HG02870 (cell line): ENCODE results near the gene PHETA2.

Experiments
- ATAC-seq: cut with Tn5 transposase; IDR thresholded peaks from one replicate; pipeline ENCODE4 v1.9.1; 2021; ENCODE audit warnings: mild to moderate bottlenecking, moderate library complexity; ENCODE audit not compliant: unreplicated experiment

The PHETA2 gene, protein sequence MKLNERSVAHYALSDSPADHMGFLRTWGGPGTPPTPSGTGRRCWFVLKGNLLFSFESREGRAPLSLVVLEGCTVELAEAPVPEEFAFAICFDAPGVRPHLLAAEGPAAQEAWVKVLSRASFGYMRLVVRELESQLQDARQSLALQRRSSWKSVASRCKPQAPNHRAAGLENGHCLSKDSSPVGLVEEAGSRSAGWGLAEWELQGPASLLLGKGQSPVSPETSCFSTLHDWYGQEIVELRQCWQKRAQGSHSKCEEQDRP

DNA sequence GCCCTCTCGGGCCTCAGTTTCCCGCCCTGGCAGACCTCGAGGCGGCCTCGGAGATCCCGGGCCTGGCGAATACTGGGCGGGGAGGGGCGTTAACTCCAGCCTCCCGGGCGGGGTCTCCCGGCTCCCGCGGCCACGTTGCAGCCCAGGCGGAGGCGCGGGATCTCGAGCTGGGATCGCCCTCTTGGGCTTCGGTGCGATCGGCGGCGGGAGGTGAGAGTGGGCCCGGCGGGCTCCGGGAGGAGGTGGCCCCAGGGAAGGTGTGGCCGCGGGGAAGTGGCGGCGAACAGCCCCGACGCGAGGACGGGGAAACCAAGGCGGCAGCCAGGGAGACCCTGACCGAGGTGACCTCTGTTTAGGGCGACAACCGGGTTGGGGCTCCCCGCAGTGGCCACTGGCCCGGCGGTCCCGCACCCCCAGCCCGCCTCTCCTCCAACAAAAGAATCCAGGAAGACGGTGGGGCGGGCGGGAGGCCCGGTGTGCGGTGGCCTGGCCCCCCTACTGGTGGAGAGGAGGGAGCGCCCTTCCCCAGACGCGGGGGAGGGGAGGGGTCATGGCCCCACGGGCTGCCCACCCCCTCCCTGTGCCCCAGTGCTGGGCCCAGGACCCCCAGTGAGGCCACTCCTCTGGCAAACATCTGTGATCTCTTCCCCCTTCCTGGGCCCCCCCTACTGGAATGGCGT, at the start of gene PHETA2:
TSS of gene PHETA2 (plus strand) at position 117 of the 680 bp plus-strand sequence. CDS start 3,046 bp downstream, outside the sequence.
- ATAC-seq = no peak

DNA sequence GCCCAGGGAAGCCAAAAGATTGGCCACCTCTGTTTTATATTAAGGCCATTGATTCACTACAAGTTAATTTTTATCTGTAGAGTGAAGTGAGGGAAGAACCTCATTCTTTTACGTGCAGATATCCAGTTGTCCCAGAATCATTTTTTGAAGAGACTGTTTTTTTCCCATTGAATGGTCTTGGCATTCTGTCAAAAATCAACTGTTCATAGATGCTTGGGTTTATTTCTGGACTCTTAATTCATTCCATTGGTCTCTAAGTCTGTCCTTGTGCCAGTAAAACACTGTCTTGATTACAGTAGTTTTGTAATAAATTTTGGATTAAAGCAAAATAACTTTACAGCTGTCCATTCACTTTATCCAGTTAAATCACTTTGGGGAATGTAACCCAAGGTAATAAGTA, 48.6 kb upstream of the PHETA2 start:
- no peak for ATAC-seq

DNA sequence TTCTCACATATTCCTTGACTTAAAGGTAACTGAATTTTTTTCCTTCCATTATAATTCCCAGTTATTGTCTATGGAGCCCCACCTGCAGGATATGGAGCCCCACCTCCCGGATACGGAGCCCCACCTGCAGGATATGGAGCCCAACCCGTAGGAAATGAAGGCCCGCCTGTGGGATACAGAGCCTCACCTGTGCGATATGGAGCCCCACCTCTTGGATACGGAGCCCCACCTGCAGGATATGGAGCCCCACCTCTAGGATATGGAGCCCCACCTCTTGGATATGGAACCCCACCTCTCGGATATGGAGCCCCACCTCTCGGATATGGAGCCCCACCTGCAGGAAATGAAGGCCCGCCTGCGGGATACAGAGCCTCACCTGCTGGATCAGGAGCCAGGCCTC, 47.3 kb upstream of the PHETA2 start:
- no peak for ATAC-seq

DNA sequence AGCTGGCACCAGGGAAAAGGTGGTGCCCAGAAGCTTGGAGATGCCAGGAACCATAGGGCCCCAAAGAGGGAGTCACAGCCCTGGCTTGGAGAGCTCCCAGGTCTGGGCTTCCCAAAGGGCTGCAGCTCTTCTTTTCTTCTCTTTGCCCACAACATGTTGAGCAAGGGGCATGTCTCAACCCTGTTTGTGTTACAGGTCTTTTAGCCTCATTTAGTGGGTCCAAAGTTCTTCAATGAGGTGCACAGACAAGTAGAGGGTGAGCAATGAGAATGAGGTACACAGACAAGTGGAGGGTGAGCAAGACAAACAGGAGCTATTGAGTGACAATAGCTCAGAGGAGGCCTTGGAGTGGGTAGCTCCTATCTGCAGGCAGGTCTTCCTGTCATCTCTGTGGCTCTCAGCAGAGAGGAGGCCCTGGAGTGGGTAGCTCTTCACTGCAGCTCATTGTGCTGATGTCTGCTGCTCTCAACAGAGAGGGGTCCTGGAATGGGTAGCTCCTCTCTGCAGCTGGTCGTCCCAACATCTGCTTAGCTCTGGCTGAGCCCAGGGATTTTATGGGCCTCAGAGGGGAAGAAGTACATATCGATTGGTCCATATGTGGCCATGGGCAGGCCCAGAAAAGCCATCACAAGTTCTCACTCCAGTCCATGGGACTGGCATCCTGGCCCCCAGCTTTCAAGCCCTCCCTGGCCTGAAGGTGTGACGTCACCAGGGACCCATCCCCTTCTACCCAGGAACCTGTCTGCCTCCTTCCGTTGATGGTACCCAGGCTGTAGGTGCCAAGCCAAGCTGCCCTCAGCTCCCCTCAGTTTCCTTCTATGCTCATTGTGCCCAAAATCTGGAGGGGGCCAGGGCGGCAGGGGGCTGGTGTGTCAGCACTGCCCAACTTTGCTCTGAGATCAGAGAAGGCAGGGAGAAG, 40.5 kb upstream of the PHETA2 start:
- no peak for ATAC-seq

DNA sequence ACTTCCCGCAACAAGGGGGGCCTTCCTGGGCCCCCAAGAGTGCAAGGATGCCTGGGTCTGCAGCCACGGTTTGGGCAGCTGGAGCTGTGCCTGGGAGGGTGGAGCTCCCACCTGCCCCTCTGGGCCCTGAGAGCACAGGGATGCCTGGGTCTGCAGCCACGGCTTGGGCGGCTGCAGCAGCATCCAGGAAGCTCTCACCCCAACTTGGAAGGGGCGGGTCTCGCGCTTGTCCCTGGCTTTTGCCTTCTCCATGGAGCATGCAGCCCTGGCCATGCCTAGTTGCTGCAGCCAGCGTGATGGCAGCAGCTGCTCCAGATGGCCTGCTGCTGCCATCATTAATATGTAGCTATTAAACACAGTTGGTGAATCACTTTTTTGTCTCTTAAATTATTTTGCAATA, 38.8 kb upstream of the PHETA2 start:
- ATAC-seq = no peak

DNA sequence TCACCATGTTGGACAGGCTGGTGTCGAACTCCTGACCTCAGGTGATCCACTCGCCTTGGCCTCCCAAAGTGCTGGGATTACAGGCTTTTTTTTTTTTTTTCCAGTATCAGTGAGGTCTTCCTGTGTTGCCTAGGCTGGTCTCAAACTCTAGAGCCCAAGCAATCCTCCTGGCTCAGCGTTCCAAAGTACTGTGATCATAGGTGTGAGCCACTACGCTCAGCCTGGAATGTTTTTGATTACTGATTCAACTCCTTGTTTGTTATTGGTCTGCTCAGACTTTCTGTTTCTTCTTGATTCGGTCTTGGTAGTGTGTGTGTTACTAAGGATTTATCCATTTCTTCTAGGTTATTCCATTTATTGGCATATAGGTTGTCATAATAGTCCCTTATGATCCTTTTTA, 34.8 kb upstream of the PHETA2 start:
- no peak for ATAC-seq

DNA sequence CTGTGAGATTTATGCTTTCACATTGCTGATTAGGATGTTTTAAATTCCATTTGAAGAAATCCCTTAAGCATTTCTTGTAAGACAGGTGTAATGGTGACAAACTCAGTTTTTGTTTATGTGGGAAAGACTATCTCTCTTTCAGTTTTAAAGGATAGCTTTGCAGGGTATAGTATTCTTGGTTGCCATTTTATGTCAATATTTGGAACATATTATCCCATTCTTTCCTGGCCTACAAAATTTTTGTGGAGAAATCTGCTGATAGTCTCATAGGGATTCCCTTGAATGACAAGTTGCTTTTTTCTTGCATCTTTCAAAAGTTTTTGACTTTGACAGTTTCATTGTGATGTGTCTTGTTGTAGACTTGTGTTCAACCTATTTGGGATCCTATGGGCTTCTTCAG, 32.3 kb upstream of the PHETA2 start:
- no peak for ATAC-seq

DNA sequence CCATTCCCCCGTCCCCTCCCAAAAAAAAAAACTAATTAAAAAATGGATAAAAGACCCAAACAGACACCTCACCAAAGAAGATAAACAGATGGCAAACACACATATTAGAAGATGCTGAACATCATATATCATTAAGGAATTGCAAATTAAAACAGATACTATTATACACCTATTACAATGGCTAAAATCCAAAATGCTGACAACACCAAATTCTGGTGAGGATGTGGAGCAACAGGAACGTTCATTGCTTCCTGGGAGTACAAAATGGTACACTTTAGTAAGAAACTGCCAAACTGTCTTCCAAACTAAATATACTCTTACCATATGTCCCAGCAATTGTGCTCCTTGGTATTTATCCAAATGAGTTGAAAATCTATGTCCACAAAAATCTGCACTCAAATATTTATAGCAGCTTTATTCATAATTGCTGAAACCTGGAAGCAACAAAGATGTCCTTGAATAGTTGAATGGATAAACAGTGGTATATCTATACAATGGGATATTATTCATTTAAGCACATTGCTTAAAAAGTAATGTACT, 23.3 kb upstream of the PHETA2 start:
- no peak for ATAC-seq

DNA sequence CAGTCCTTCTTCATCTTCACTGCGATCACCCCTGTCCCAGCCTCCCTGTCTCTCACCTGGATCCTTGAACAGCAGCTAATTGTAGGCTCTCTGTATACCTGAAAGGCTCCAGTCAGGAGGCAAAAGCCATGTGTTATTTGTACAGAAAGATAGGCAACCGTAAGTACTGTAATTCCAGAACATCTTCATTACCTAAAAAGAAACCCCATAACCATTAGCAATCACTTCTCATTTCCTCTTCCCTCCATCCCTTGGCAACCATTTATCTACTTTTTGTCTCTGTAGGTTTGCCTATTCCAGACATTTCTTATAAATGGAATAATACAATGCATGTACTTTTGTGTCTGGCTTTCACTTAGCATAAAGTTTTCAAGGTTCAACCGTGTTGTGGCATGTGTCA, 21.3 kb upstream of the PHETA2 start:
- no peak for ATAC-seq

DNA sequence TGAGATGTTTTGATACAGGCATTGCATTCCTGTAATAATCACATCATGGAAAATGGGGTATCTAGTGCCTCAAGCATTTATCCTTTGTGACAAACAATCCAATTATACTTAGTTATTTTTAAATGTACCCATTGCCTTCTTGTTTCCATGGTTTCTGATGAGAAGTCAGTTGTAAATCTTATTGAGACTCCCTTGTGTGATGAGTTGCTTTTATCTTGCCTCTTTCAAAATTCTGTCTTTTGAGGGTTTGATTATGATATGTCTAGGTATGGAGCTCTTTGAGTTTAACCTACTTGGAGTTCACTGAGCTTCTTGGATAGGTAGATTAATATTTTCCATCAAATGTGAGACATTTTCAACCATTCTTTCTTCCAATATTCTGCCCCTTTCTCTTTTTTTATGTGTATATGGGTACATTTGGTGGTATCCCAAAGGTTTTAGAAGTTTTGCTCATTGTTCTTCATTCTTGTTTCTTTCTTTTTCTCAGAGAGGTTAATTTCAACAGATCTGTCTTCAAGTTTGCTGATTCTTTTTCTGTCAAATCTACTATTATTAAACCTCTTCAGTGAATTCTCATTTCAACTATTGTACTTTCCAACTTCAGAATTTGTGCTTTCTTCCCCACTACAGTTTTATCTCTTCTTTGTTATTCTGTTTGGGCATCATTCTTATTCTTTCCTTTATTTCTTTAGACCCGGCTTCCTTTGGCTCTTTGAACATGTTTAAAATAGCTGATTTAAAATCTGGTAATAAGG, 17.1 kb upstream of the PHETA2 start:
- ATAC-seq = no peak

DNA sequence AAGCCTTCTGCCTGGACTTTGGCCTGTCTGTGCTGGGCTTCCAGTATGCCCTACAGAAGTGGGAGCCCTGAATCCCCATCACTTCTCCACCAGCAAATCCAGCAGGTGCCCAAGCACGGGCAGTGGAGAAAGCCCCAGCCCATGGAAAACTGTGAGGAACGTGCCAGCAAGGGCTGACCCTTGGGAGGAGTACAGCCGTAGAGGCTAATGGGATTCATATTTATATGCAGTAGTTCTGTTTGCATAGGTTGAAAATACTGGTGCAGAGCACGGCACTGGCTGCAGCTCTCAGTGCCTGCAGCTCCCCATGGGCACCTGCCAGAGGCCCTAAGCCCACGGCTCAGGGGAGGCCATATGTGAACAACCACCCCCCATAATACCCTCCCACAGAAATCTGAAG, 13.6 kb upstream of the PHETA2 start:
- ATAC-seq = no peak

DNA sequence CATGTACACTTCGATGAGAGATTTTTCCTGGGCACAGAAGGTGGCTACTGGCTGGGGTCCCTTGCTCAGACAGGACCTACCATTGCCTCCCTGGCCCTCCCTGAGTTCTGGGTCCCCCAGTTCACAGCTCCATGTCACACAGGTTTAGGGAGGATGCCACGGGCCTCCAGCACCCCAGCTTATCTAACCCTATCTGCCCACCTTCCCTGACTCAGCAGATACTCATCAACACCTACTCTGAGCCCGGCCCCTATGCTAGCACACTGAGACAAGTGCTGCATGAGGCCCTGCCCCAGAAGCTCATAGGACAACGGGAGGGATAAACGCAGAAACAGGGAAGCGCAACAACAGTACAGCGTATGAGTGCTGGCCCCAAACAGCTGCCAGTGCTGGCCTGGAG, 13.0 kb upstream of the PHETA2 start:
- ATAC-seq = no peak

DNA sequence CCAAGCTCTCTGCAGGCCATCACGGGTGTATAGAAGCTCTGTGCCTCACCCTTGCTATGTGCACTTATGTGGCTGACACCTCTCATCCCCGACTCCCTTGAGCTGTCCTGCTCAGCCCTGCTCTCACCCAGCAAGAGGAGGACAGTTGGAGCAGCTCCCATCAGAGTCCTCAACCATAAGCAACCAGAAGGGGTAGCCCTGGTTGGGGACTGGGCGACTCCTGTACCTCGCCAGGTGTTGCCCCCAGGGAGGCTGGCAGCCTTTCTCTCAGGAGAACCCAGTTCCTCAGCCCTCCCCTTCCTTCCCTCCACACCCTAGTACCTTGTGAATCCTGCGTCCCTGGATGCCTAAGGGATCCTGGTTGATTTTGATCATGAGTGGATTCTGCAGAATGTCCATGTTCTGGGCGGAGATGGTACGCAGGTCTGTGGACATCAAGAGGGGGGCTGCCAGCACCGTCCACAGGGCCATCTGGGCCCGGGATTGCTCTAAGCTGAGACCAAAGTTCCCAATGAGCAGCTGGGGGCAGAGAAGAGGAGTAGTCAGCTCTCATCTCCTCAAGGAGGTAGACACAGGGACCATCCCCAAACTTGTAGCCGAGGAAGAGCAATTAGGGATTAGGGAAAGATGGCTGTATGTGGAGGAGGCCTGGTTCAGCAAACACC, 11.4 kb upstream of the PHETA2 start:
- ATAC-seq = no peak

DNA sequence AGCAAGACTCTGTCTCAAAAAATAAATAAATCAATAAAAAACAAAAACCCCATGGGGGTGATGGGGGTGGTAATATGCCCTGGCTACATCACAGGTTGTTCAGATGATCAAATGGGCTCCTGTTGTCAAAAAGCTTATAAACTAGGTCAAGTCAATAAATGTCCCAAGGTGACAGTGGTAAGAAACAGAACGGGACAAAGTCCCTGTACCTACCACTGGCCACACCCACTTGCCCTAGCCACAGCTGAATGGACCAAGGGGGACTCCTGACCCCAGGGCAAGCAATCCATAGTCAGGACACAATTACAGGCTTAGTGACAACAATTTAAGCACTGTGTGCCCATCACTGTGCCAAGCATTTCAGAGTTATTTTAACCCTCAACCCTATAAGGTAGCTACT, 9.4 kb upstream of the PHETA2 start:
- ATAC-seq = no peak

DNA sequence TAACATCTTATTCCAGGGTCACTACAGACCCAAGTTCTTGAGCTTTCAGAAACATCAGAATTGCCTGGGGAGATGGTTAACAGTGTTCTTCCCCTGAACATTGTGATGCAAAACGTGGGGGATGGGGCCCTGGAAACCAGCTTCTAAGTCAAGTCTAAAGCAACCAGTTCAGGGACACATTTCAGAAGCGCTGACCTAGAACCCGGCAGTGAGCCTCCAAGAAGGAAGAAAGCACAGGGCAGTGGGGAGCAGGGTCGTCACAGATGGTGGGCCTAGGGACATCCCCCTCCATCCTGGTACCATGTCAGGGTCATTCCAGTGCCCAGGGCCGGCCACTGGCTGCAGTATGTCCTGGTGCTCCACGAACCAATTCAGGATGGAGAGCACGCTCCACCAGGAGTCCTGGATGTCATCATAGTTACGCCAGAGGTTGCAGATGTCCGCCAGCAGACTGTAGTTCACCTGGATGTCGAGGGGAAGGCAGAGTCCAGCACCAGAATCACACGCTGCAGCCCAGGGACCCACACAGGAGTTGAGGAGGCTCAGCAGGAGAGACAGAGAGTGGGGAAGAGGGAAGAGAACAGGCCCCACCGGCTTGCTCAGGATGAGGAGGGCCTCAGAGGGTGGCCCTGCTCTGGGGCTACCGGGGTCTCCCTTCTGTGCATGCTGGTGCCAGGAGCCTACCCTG, 8.5 kb upstream of the PHETA2 start:
- no peak for ATAC-seq

DNA sequence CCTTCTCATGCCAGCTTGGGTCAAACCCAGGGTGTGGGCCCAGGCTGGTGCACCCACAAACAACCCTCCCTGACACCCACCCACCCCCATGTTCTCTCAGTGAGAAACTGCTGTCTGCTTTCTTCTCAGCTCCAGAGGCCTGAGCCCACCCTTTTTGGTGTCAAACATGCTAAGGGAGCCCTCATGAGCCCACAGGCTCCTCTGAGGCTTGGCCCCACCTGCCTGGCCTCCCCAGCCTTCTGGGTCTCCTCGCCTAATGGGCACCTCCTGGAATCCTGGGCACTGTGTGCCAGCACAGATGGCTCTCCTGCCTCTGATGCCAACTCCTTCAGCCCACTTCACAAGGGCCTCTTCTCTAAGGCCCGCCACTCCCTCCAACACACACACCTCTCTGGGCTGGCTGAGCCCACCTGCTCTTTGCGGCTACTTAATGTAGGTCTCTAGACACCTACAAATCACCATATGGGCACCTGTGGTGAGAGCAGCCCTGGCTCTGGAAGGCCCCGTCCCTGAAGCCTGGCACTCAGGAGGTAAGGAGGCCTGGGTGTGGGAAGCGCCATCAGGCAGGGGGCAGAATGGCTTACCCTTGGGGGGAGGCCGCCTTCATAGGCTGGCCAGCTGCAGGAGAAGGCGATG, 7.8 kb upstream of the PHETA2 start:
- no peak for ATAC-seq

DNA sequence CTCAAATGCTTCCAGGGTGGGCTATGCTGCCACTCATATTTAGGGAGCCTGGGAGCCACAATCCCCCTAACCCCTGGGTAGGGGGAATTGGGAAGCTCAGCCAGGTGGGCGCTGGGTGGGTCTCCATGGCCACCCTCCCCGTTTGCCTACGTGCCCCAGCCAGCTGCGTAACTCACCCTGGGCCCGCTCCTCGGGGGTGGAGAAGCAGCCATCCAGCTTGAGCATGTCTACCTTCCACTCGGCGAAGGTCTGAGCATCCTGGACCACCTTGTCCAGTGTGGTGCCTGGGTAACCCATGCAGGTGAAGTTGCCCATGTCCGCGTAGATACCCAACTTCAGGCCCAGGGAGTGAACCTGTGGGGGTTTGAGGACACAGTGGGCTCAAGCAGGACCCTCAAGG, 7.1 kb upstream of the PHETA2 start:
- no peak for ATAC-seq

DNA sequence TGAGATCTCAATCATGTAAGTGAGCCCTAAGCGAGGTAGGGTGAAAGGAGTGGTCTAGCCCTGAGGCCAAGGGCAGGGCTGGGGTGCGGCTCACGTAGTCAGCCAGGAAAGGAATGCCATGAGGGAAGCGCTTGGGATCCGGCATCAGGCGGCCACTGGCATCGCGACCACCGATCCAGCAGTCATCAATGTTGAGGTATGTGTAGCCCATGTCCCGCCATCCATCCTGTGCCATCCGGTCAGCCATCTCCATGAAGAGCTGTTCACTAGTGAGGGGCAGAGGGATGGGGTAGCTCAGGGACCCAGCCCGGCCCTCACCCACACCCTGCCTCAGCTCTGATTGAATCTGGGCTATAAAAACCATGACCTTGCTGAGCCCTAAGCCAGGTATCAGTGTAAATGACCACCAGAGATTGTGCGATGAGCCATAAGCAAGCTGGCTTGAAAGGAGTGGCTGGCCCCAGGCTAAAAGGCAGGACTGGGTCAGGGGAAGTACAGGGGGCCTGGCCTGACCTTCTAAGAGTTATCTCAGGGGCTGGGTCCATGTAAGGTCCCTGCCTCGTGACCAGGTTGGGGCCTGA, 6.3 kb upstream of the PHETA2 start:
- no peak for ATAC-seq

DNA sequence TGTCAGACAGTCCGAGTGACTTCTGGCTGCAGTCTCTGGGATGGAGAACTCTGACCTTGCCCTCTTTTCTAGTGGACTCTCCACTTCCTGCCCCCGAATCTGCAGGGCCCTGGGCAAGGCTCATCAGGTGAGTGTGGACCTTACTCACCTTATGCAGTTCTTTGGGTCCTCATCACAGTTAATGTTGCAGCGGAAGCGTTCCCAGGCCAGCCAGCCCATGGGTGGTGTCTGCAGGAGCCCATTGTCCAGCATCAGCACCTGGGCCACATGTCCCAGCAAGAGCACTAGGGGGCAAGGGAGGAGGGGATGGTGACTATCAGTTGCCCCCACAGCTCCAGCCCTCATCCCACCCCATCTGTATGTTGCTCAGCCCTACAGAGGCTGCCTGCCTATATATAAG, 5.8 kb upstream of the PHETA2 start:
- ATAC-seq = no peak
